T47D (cell line): ENCODE results near the gene UGDH.

Experiments used
- DNase-seq, 2 experiments: peaks; one replicate each; pipeline versions ENCODE4 v3.0.0 to v3.0.0-alpha.2; 2011 to 2012; ENCODE audit warnings: low read depth in 1 of 2, low spot score in 1 of 2
- JUND ChIP-seq: IDR thresholded peaks from 2 replicates; pipeline ENCODE4 v1.6.1; 2012; ENCODE audit warnings: low read depth
- in situ Hi-C: cut with HindIII; loops from 2 replicates; pipeline ENCODE4 v1.10.0; 2016; ENCODE audit warnings: low sequenced_read_pairs, low pct_unique_long_range_greater_than_20kb

Gene UGDH

GRCh38 chr4:39452860-39453587 lies 74.2 kb downstream of the UGDH start:
- no peak for TF ChIP-seq JUND
- DNase-seq, result no peak
- in situ Hi-C loops, result no loop called here

- no peak for DNase-seq
- in situ Hi-C loops, result no loop called here
- no peak for TF ChIP-seq JUND
Measured at GRCh38 chr4:39452153-39452859, 74.9 kb downstream of the UGDH start.

GRCh38 chr4:39451423-39452023 lies 75.7 kb downstream of the UGDH start:
- in situ Hi-C loops, result no loop called here
- DNase-seq, result no peak
- no peak for TF ChIP-seq JUND

GRCh38 chr4:39450618-39451017 lies 76.6 kb downstream of the UGDH start:
- in situ Hi-C loops, result no loop called here

More at GRCh38 chr4:39450618-39451017, 76.6 kb downstream of the UGDH start:
- TF ChIP-seq JUND, result no peak
- DNase-seq, result no peak
